Measurements from ENCODE around the gene PLEKHM3.

- TF ChIP-seq CTCF (tag by site-specific recombination; IDR thresholded peaks at IDR 0.05) (no peak), SP2 (tag by site-specific recombination; IDR thresholded peaks at IDR 0.05) (no peak), OVOL3 (tag by site-specific recombination; IDR thresholded peaks at IDR 0.05) (no peak), ZNF280D (tag by site-specific recombination; IDR thresholded peaks at IDR 0.05) (no peak), ZNF121 (tag by site-specific recombination; IDR thresholded peaks at IDR 0.05) (no peak), ZNF138 (tag by site-specific recombination; IDR thresholded peaks at IDR 0.05; ENCODE audit: borderline replicate concordance) (no peak), ZNF48 (tag by site-specific recombination; IDR thresholded peaks at IDR 0.05) (no peak), MYNN (tag by site-specific recombination; IDR thresholded peaks at IDR 0.05; ENCODE audit: borderline replicate concordance) (no peak), ZBTB49 (tag by site-specific recombination; IDR thresholded peaks at IDR 0.05; ENCODE audit: low read depth) (no peak), ZNF23 (tag by site-specific recombination; IDR thresholded peaks at IDR 0.05; ENCODE audit: borderline replicate concordance) (no peak), ZNF555 (tag by site-specific recombination; conservative IDR thresholded peaks at IDR 0.05) (no peak)
Observed at GRCh38 chr2:207871506-207871905, 153.8 kb downstream of the PLEKHM3 start.
